ENCODE measurements around the gene UST. TPM values are rescaled to one million over a fixed set of nuclear protein-coding genes. Genes with fewer than 3 reads are reported as not detected.
A peak's percentile ranks its signal among the peaks of the same experiment; 100 is the strongest.

UST gene
- total RNA-seq, 5 donors from 2014 or later (not counting 1 experiment from before 2014, with no cell fraction given), result 1.9 to 5.3 (median 3.0) TPM

DNA sequence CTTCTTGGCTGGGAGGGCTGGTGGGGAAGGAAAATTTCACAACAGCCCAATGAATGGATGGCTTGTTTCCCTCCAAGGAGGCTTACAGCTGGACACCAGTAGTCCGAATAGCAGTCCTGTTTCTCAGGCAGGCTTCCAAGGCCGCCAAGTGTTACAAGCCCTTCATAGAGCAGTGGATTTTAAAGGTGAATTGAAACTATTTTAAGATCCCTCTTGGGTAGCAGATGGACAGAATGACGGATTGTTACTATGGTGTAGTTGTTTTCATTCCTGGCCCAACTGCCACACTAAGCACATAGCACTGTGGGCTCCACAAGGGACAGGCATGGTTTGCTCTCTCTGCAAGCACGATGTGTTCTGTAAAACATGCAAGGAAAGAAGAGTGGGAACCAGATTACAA, 367.3 kb downstream of the UST start:
- DNase-seq (no peak), ATAC-seq (replicated peaks in 1 of 4) (no peak)
- Mint-ChIP-seq H3K9me3 (no peaks in the 10 kb centered on the region), H3K27ac (peak overlapping the region; percentile 39 to 61), H3K4me1 (peaks cover 34 to 59% (median 42%) of the 10 kb centered on the region in 3 donors), H3K4me3 (no peak overlapping the region), H3K27me3 (no peaks in the 10 kb centered on the region), H3K36me3 (peaks cover 13% of the 10 kb centered on the region)
- 100% methylated on average over 2 of the region's 4 CpGs for WGBS (ENCODE audit: insufficient coverage)
- no peaks in the 10 kb centered on the region for H3K27me3 ChIP-seq (replicated peaks in 1 of 2; ENCODE audit: control insufficient read depth in 2 of 2, extremely low read depth in 1 of 2, insufficient read depth in 2 of 2, low read length in 1 of 2)
- no peak overlapping the region for H3K27ac ChIP-seq (ENCODE audit: low read length)
- CTCF ChIA-PET, result no interaction called here
- no peak overlapping the region for H3K4me3 ChIP-seq (ENCODE audit: control insufficient read depth in 1 of 2, extremely low read depth in 1 of 2, low read length in 1 of 2)
- no peaks in the 10 kb centered on the region for H3K9me3 ChIP-seq
- H3K4me1 ChIP-seq (ENCODE audit: control insufficient read depth in 1 of 2, extremely low read depth in 1 of 2, insufficient read depth in 2 of 2, low read length in 2 of 2), result no peaks in the 10 kb centered on the region
- no peaks in the 10 kb centered on the region for H3K36me3 ChIP-seq (ENCODE audit: control insufficient read depth in 2 of 2, extremely low read depth in 1 of 2, insufficient read depth in 1 of 2, low read length in 1 of 2)
- POLR2A ChIA-PET, result interaction anchor here in 1 of 2 donors (0.7 kb wide), 1 partner anchor 47 kb away, joined by 3 read pairs; no protein-coding TSS in a partner anchor

- Mint-ChIP-seq H3K9me3 (peaks cover under 1 to 10% (median 6%) of the 10 kb centered on the region in 3 donors), H3K4me3 (no peak overlapping the region), H3K36me3 (peaks cover 15% of the 10 kb centered on the region), H3K27ac (no peak overlapping the region), H3K27me3 (no peaks in the 10 kb centered on the region), H3K4me1 (peaks cover 39 to 53% (median 47%) of the 10 kb centered on the region in 3 donors)
- Histone ChIP-seq H3K4me3 (ENCODE audit: control insufficient read depth in 1 of 2, extremely low read depth in 1 of 2, low read length in 1 of 2) (no peak overlapping the region), H3K27me3 (replicated peaks in 1 of 2; ENCODE audit: control insufficient read depth in 2 of 2, extremely low read depth in 1 of 2, insufficient read depth in 2 of 2, low read length in 1 of 2) (no peaks in the 10 kb centered on the region), H3K4me1 (ENCODE audit: control insufficient read depth in 1 of 2, extremely low read depth in 1 of 2, insufficient read depth in 2 of 2, low read length in 2 of 2) (peaks cover 0 to 1% of the 10 kb centered on the region in 2 experiments), H3K36me3 (ENCODE audit: control insufficient read depth in 2 of 2, extremely low read depth in 1 of 2, insufficient read depth in 1 of 2, low read length in 1 of 2) (no peaks in the 10 kb centered on the region), H3K9me3 (no peaks in the 10 kb centered on the region), H3K27ac (ENCODE audit: low read length) (no peak overlapping the region)
- CTCF ChIA-PET, result interaction anchor here (0.6 to 0.7 kb wide), 3 partner anchors 12 to 948 kb away, joined by 3 read pairs; no protein-coding TSS in a partner anchor
- DNase-seq (no peak), ATAC-seq (replicated peaks in 1 of 4) (no peak)
- POLR2A ChIA-PET, result interaction anchor here (0.6 to 0.9 kb wide), 2 partner anchors 9 to 22 kb away, joined by 4 read pairs; no protein-coding TSS in a partner anchor
- 80% methylated on average over 1 of the region's 3 CpGs for WGBS (ENCODE audit: insufficient coverage)
These were observed 372.2 kb downstream of the UST start for GRCh38 chr6:149118737-149119653.

GRCh38 chr6:149122850-149123821, 376.3 kb downstream of the UST start:
- Mint-ChIP-seq H3K27ac (peak overlapping the region; percentile 74 to 76), H3K4me3 (no peak overlapping the region), H3K4me1 (peaks cover 39 to 62% (median 54%) of the 10 kb centered on the region in 3 donors), H3K36me3 (peaks cover 32% of the 10 kb centered on the region), H3K9me3 (peaks cover 6 to 20% (median 8%) of the 10 kb centered on the region in 3 donors), H3K27me3 (no peaks in the 10 kb centered on the region)
- Histone ChIP-seq H3K36me3 (ENCODE audit: control insufficient read depth in 2 of 2, extremely low read depth in 1 of 2, insufficient read depth in 1 of 2, low read length in 1 of 2) (no peaks in the 10 kb centered on the region), H3K9me3 (no peaks in the 10 kb centered on the region), H3K27me3 (replicated peaks in 1 of 2; ENCODE audit: control insufficient read depth in 2 of 2, extremely low read depth in 1 of 2, insufficient read depth in 2 of 2, low read length in 1 of 2) (no peaks in the 10 kb centered on the region), H3K27ac (ENCODE audit: low read length) (no peak overlapping the region), H3K4me3 (ENCODE audit: control insufficient read depth in 1 of 2, extremely low read depth in 1 of 2, low read length in 1 of 2) (no peak overlapping the region), H3K4me1 (ENCODE audit: control insufficient read depth in 1 of 2, extremely low read depth in 1 of 2, insufficient read depth in 2 of 2, low read length in 2 of 2) (peaks cover 4 to 5% of the 10 kb centered on the region in 2 experiments)
- DNase-seq (no peak), ATAC-seq (replicated peaks in 1 of 4) (no peak)
- CTCF ChIA-PET, result no interaction called here
- no CpG with 5 or more reads among the region's 4 CpGs for WGBS (ENCODE audit: insufficient coverage)
- POLR2A ChIA-PET, result interaction anchor here in 1 of 2 donors (0.7 kb wide), 1 partner anchor 248 kb away, joined by 3 read pairs; no protein-coding TSS in a partner anchor

GRCh38 chr6:149125309-149125708, 378.5 kb downstream of the UST start:
- Histone ChIP-seq H3K4me1 (ENCODE audit: control insufficient read depth in 1 of 2, extremely low read depth in 1 of 2, insufficient read depth in 2 of 2, low read length in 2 of 2) (peaks cover 16 to 20% of the 10 kb centered on the region in 2 experiments), H3K27ac (ENCODE audit: low read length) (no peak overlapping the region), H3K27me3 (replicated peaks in 1 of 2; ENCODE audit: control insufficient read depth in 2 of 2, extremely low read depth in 1 of 2, insufficient read depth in 2 of 2, low read length in 1 of 2) (no peaks in the 10 kb centered on the region), H3K9me3 (no peaks in the 10 kb centered on the region), H3K36me3 (ENCODE audit: control insufficient read depth in 2 of 2, extremely low read depth in 1 of 2, insufficient read depth in 1 of 2, low read length in 1 of 2) (no peaks in the 10 kb centered on the region), H3K4me3 (ENCODE audit: control insufficient read depth in 1 of 2, extremely low read depth in 1 of 2, low read length in 1 of 2) (no peak overlapping the region)
- Mint-ChIP-seq H3K27me3 (no peaks in the 10 kb centered on the region), H3K9me3 (peaks cover 6 to 20% (median 8%) of the 10 kb centered on the region in 3 donors), H3K36me3 (peaks cover 27% of the 10 kb centered on the region), H3K4me1 (peaks cover 58 to 74% (median 71%) of the 10 kb centered on the region in 3 donors), H3K4me3 (no peak overlapping the region), H3K27ac (peak overlapping the region in 1 of 2 donors; percentile 43)
- ChIA-PET CTCF (no interaction called here), POLR2A (no interaction called here)
- no peak for DNase-seq
- ATAC-seq (replicated peaks in 1 of 4), result no peak
- WGBS (ENCODE audit: insufficient coverage), result no CpG with 5 or more reads among the region's 1 CpG

Data from T-cell (primary cell).